Measurements from ENCODE around the gene RHOBTB1. TPM values are rescaled to one million over a fixed set of nuclear protein-coding genes. Genes with fewer than 3 reads are reported as not detected.
"Not testable (repeated sequence)": the region's sequence is repeated elsewhere in the genome, so short reads cannot be mapped to it uniquely, and the experiment has no call there.

Gene RHOBTB1
- total RNA-seq, 1 experiment from 2014 or later, result 23.9 TPM

GRCh38 chr10:60919551-60919950, 24.4 kb downstream of the RHOBTB1 start:
- no peak for DNase-seq (ENCODE audit: low read depth, low spot score)
- in situ Hi-C loops (cut with HindIII; ENCODE audit: low pct_unique_long_range_greater_than_20kb, low sequenced_read_pairs), result no loop called here

- in situ Hi-C loops (cut with HindIII; ENCODE audit: low pct_unique_long_range_greater_than_20kb, low sequenced_read_pairs), result no loop called here
- DNase-seq (ENCODE audit: low read depth, low spot score), result peak; percentile 13
These were observed 26.4 kb downstream of the RHOBTB1 start for GRCh38 chr10:60917331-60918280.

- no peak for DNase-seq (ENCODE audit: low read depth, low spot score)
- in situ Hi-C loops (cut with HindIII; ENCODE audit: low pct_unique_long_range_greater_than_20kb, low sequenced_read_pairs), result no loop called here
These were observed 28.0 kb downstream of the RHOBTB1 start for GRCh38 chr10:60916025-60916424.

- DNase-seq (ENCODE audit: low read depth, low spot score), result no peak
- in situ Hi-C loops (cut with HindIII; ENCODE audit: low pct_unique_long_range_greater_than_20kb, low sequenced_read_pairs), result no loop called here
These were observed 29.3 kb downstream of the RHOBTB1 start for GRCh38 chr10:60914690-60915141.

- no peak for DNase-seq (ENCODE audit: low read depth, low spot score)
- in situ Hi-C loops (cut with HindIII; ENCODE audit: low pct_unique_long_range_greater_than_20kb, low sequenced_read_pairs), result no loop called here
These were observed 30.3 kb downstream of the RHOBTB1 start for GRCh38 chr10:60913657-60914056.

- in situ Hi-C loops (cut with HindIII; ENCODE audit: low pct_unique_long_range_greater_than_20kb, low sequenced_read_pairs), result no loop called here
- no peak for DNase-seq (ENCODE audit: low read depth, low spot score)
These were observed 30.9 kb downstream of the RHOBTB1 start for GRCh38 chr10:60913071-60913470.

GRCh38 chr10:60911715-60912114, 32.3 kb downstream of the RHOBTB1 start:
- no peak for DNase-seq (ENCODE audit: low read depth, low spot score)
- in situ Hi-C loops (cut with HindIII; ENCODE audit: low pct_unique_long_range_greater_than_20kb, low sequenced_read_pairs), result no loop called here

- in situ Hi-C loops (cut with HindIII; ENCODE audit: low pct_unique_long_range_greater_than_20kb, low sequenced_read_pairs), result no loop called here
- no peak for DNase-seq (ENCODE audit: low read depth, low spot score)
These were observed 32.8 kb downstream of the RHOBTB1 start for GRCh38 chr10:60911216-60911615.

- no peak for DNase-seq (ENCODE audit: low read depth, low spot score)
- in situ Hi-C loops (cut with HindIII; ENCODE audit: low pct_unique_long_range_greater_than_20kb, low sequenced_read_pairs), result no loop called here
These were observed 33.4 kb downstream of the RHOBTB1 start for GRCh38 chr10:60910543-60910942.

- in situ Hi-C loops (cut with HindIII; ENCODE audit: low pct_unique_long_range_greater_than_20kb, low sequenced_read_pairs), result no loop called here
- no peak for DNase-seq (ENCODE audit: low read depth, low spot score)
These were observed 35.1 kb downstream of the RHOBTB1 start for GRCh38 chr10:60908896-60909295.

GRCh38 chr10:60908031-60908430, 36.0 kb downstream of the RHOBTB1 start:
- no peak for DNase-seq (ENCODE audit: low read depth, low spot score)
- in situ Hi-C loops (cut with HindIII; ENCODE audit: low pct_unique_long_range_greater_than_20kb, low sequenced_read_pairs), result no loop called here

GRCh38 chr10:60907236-60907635, 36.7 kb downstream of the RHOBTB1 start:
- no peak for DNase-seq (ENCODE audit: low read depth, low spot score)
- in situ Hi-C loops (cut with HindIII; ENCODE audit: low pct_unique_long_range_greater_than_20kb, low sequenced_read_pairs), result no loop called here

GRCh38 chr10:60906825-60907224, 37.2 kb downstream of the RHOBTB1 start:
- in situ Hi-C loops (cut with HindIII; ENCODE audit: low pct_unique_long_range_greater_than_20kb, low sequenced_read_pairs); DNase-seq (ENCODE audit: low read depth, low spot score): not testable (repeated sequence)

GRCh38 chr10:60906411-60906810, 37.6 kb downstream of the RHOBTB1 start:
- in situ Hi-C loops (cut with HindIII; ENCODE audit: low pct_unique_long_range_greater_than_20kb, low sequenced_read_pairs), result no loop called here

GRCh38 chr10:60905580-60905979, 38.4 kb downstream of the RHOBTB1 start:
- DNase-seq (ENCODE audit: low read depth, low spot score), result no peak
- in situ Hi-C loops (cut with HindIII; ENCODE audit: low pct_unique_long_range_greater_than_20kb, low sequenced_read_pairs), result no loop called here

More at GRCh38 chr10:60906411-60906810, 37.6 kb downstream of the RHOBTB1 start:
- DNase-seq (ENCODE audit: low read depth, low spot score), result no peak

GRCh38 chr10:60903096-60903495, 40.9 kb downstream of the RHOBTB1 start:
- no peak for DNase-seq (ENCODE audit: low read depth, low spot score)
- in situ Hi-C loops (cut with HindIII; ENCODE audit: low pct_unique_long_range_greater_than_20kb, low sequenced_read_pairs), result no loop called here

- in situ Hi-C loops (cut with HindIII; ENCODE audit: low pct_unique_long_range_greater_than_20kb, low sequenced_read_pairs), result no loop called here
- peak; percentile 26 for DNase-seq (ENCODE audit: low read depth, low spot score)
These were observed 42.3 kb downstream of the RHOBTB1 start for GRCh38 chr10:60901561-60902235.

- no peak for DNase-seq (ENCODE audit: low read depth, low spot score)
These were observed 44.7 kb downstream of the RHOBTB1 start for GRCh38 chr10:60899266-60899665.

GRCh38 chr10:60898321-60898720, 45.7 kb downstream of the RHOBTB1 start:
- in situ Hi-C loops (cut with HindIII; ENCODE audit: low pct_unique_long_range_greater_than_20kb, low sequenced_read_pairs), result no loop called here
- DNase-seq (ENCODE audit: low read depth, low spot score), result no peak

More at GRCh38 chr10:60899266-60899665, 44.7 kb downstream of the RHOBTB1 start:
- in situ Hi-C loops (cut with HindIII; ENCODE audit: low pct_unique_long_range_greater_than_20kb, low sequenced_read_pairs), result no loop called here
